ENCODE measurements around the gene EVPL.

The EVPL gene

GRCh38 chr17:76014925-76015261 lies 12.2 kb downstream of the EVPL start:
- no peak for DNase-seq

DNA sequence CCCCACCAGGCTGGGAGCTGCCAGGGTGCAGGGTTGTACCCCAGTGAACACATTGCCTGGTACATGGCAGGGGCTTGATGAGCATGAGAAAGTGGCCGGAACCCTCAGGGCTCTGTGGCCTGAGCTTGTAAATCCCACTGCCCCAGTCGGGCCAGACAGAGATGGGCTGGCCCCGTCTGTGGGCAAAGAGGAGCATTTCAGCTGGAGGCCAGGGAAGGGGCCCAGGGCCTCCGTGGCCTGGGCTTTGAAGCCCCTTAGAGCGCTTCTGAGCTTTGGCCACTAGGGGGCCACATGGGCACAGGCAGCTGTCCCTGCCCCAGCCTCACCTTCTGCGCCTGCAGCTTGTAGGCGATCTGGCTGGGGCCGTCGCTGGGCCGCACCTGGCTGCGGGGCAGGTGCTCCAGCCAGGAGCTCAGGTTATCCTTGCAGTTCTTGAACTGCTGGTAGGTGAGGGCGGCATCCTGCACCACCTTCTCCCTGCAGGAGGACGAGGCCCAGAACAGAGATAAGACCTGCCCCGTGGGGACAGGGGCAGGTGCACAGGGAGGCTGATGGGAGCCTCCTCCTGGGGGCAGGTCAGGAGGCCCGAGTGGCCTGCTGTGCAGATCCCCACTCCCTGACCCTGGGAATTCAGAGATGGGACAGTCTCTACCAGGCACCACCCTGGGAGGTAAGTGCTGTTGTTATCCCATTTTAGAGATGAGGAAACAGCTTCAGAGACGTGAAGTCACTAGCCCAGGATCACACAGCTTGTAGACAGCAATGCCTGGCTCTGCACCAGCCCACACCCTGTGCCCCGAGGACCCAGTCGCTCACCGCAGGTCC lies 12.8 kb downstream of the EVPL start:
- DNase-seq: peak; percentile 65

DNA sequence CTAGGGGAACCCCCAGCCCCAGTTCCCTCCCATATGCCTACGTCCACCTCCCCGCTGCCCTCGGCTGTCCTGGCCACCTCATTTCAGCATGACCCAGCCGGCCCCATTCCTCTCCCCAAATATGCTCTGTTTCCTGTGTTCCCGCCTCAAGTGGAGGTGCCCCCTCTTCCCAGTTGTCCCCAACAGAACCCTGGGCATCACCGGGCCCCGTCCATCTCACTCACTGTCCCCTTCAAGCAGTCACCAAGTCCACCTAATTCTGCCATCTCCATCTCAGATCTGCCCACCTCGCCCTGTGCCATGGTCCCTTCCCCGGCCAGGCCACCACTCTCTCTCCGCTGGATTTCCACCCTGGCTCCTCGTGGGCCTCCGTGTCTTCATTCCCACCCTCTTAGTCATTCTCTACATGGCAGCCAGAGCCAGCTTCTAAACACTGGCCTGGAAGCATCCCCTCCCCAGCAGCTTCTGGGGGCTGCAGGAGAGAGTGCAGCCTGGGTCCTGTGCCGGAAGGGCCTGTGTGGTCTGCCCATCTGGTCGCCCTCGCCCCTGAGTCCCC lies 13.7 kb downstream of the EVPL start:
- DNase-seq: no peak

GRCh38 chr17:76011951-76012350 lies 15.2 kb downstream of the EVPL start:
- no peak for DNase-seq

DNA sequence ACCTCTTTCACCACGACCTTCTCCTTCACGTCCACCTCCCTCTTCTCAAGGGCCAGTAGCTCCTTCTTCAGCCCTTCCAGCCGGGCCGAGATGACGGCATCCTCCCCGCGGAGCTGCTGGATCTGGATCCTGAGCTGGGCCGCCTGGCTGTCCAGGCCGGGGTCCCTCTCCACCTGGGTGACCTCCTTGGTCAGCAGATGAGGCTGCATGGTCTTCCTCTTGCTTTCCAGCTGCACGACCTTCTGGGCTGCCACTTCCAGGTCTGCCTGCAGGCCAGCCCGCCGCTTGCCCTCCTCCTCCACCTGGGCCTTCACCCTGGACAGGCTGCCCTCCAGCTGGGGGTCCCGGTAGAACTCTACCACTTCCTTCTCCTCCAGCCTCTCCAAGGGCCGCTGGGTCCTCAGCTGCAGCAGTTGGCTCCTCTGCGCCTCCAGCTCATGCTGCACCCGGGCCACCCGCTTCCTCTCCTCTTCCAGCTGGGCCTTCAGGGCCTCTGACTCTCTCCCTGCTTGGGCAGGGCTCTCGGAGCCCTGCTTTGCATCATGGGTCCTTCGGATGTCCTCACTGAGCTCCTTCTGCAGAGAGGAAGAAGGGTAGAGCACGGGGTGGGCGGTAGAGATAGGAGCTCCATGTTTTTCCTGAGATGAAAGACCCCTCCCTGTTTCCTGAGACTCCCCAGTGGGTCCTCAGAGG lies 17.0 kb downstream of the EVPL start:
- DNase-seq: no peak

DNA sequence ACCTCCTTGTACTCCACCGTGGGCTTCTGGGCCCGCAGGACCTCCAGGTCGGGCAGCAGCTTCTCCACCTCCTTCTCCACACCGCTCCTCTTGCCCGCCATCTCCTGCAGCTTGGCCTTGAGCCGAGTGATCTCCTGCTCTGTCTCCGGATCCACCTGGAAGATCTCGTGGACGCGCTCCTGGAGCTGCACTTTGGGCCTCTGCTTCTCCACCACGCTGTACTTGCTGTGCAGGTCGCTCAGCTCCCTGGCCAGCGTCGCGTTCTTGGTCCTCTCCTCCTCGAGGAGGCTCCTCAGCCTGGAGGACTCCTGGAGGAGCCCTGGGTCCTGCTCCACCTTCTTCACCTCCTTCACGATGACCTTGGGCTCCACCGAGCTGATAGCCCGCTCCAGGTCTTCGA lies 17.7 kb downstream of the EVPL start:
- no peak for DNase-seq

- DNase-seq: no peak
Observed at GRCh38 chr17:76008630-76009425, 18.3 kb downstream of the EVPL start.

GRCh38 chr17:76008208-76008607 lies 18.9 kb downstream of the EVPL start:
- DNase-seq: no peak

DNA sequence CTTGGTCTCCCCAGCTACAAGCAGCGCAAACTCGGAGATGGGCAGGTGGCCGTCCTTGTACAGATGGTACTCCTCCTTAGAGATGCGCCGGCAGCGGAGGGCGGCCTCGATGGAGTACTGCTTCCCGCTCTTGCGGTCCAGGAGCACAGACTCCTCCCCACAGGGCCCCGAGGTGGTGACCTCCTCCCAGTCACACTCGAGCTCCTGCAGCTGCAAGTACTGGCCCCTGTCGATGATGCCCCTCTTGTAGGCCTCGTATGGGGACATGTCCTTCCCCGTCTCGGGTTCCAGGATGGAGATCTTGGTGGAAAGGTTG lies 19.3 kb downstream of the EVPL start:
- DNase-seq: no peak

GRCh38 chr17:76007131-76007849 lies 19.8 kb downstream of the EVPL start:
- DNase-seq: no peak

DNA sequence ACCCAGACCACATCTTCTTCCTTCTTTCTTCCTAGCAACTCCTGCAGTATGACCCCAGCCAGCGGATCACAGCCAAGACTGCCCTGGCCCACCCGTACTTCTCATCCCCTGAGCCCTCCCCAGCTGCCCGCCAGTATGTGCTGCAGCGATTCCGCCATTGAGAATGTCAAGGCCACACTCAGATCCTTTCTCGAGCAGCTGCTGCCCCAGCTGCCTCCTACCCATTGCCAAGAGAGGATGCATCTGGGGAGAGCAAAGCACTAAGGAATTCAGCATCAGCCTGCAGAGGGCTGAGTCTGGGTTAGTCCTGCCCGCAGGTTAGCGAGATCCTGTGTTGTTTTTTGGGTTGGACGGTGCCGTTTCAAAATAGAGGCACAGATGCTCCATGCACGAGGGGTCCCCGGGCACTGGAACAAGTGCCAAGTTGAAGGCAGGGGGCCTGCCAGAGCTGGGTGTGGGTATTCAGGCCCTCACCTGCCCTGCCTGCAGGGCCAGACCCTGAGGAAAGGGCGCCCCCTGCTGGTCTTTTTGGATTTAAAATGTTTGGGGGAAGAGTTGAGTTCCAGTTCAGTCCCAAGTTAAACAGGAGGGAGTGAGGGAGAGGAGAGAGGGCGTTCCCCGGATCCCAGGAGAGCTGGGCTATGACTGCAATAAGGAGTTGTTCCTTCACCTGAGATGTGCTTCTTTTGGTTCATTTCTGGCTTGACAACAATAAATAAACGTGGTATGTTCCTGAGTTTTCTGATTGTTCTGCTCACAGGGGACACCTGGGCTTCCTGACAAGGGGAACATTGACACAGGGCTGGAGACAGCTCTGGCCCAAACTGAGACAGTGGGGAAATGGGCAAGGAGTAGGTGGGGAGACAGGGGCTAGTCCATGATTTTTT lies 21.6 kb downstream of the EVPL start:
- peak; percentile 53 for DNase-seq

- no peak for DNase-seq
Observed at GRCh38 chr17:76004750-76005262, 22.3 kb downstream of the EVPL start.

GRCh38 chr17:76003915-76004314 lies 23.2 kb downstream of the EVPL start:
- DNase-seq: no peak

DNA sequence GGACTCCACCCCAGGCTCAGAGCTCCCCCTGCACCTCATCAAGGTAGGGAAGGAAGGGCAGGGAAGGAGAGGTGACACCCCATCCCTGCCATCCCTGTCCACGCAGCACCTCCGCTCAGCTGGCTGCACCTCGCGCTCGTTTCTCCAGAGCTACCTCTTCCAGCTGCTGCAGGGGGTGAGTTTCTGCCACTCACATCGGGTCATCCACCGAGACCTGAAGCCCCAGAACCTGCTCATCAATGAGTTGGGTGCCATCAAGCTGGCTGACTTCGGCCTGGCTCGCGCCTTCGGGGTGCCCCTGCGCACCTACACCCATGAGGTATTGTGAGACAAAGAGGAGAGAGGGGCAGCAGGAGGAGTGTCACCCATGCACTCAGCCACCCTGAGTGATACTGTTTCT lies 25.0 kb downstream of the EVPL start:
- DNase-seq: no peak

GRCh38 chr17:76000755-76001521 lies 26.2 kb downstream of the EVPL start, which contains the start of gene CDK3:
TSS of gene CDK3 (plus strand) at chr17:76000855. CDS start at chr17:76001426, 571 bp downstream.
- no peak for DNase-seq

GRCh38 chr17:76000016-76000754 lies 26.9 kb downstream of the EVPL start:
- DNase-seq: peak; percentile 10

DNA sequence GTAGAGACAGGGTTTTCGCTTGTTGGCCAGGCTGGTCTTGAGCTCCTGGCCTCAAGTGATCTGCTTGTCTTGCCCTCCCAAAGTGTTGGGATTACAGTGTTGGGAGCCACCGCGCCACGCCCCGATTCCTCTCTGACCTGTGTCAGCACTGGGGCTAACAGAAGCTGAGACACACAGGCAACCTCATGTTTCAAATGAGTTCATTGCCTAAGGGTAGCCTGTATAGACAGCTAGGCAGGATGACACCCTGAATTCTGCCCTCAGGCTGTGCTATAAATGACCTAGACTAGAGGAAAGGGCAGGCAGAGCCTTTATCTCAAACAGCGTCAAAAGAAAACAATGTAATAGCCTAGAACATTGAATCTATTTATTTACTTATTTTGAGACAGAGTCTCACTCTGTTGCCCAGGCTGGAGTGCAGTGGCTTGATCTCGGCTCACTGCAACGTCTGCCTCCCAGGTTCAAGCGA lies 28.7 kb downstream of the EVPL start:
- no peak for DNase-seq

DNA sequence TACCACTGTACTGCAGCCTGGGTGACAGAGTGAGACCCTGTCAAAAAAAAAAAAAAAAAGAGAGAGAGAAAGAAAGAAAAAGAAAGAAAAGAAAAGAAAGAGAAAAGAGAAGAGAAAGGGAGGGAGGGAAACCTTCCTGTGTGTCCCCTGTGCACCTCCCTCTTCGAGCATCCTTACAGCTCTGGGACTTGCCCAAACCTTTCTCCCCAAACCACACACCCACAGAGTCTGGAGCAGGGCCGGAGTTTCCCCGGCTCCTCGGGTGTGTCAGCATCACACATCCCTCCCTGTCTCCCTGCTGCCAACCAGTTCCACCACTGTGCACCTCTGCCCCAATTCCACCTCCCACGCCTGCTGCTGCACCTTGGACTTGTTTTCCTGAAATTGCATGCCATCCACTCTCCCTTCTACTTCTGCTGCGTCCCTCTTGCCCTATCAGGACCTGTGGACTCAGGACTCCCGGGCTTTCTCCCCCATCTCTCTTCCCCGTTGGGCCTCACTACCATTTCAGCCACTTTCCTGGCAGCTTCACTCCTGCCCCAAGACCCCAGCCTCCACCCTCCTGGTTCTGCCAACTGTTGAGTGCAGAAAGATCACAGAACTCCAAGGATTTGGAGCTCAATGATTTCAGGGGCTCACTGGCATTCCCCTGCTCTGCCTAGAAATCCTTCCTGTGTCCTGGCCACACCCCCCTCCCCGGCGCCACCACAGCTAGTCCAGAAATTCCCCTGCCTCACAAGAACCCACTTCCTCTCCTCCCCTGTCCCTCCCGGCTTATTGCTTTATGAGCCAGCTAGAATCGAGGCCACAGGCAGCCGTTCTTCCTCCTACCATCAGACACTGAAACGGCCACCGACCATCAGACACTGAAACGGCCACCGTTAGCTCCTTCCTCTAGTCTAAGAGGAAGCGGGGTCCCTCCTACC lies 30.2 kb downstream of the EVPL start:
- DNase-seq: no peak

All from NCI-H526 treated with DMSO at 0.1 percent for 48 hours (cell line).